Measurements from ENCODE around the gene C6orf89.

- TF ChIP-seq POLR2AphosphoS5 (IDR thresholded peaks at IDR 0.05; ENCODE audit: borderline replicate concordance, low read depth, low read length) (no peak), EZH2 (IDR thresholded peaks at IDR 0.05) (no peak), FOXP2 (optimal IDR thresholded peaks at IDR 0.05; ENCODE audit: control extremely low read depth, extremely low read length, insufficient read depth) (no peak)
Observed at GRCh38 chr6:36924778-36925374, 39.1 kb downstream of the C6orf89 start.

All from SK-N-MC (cell line).